Vagina (tissue), 2 donors: ENCODE data around the gene THADA. TPM values are rescaled to one million over a fixed set of nuclear protein-coding genes. Genes with fewer than 3 reads are reported as not detected.

Experiments used
- DNase-seq, 2 donors: peaks; one replicate each; pipeline ENCODE4 v3.0.0-alpha.2; 2017; ENCODE audit errors: extremely low spot score in 2 of 2
- H3K27ac ChIP-seq: fragments of 200-600 bp; sonication (generic); one replicate; pipeline ENCODE4 v1.5.1; 2019
- H3K27me3 ChIP-seq: fragments of 200-600 bp; sonication (generic); one replicate; pipeline ENCODE4 v1.5.1; 2019
- H3K36me3 ChIP-seq, 2 donors: fragments of 200-600 bp; sonication (generic); one replicate each; pipeline ENCODE4 v1.5.1; 2017 to 2019
- H3K4me1 ChIP-seq: fragments of 200-600 bp; sonication (generic); one replicate; pipeline ENCODE4 v1.5.1; 2019
- H3K4me3 ChIP-seq, 2 donors: fragments of 200-600 bp; sonication (generic); 1 replicate in 1 of 2; 2 replicates in 1 of 2; pipeline ENCODE4 v1.5.1; 2016 to 2019
- H3K9me3 ChIP-seq: fragments of 200-600 bp; sonication (generic); one replicate; pipeline ENCODE4 v1.5.1; 2019
- POLR2A ChIP-seq, 2 donors: fragments of 450-650 bp; IDR thresholded peaks; one replicate each; pipeline ENCODE4 v1.6.1; 2017; ENCODE audit warnings: antibody characterized with exemption in 2 of 2, mild to moderate bottlenecking in 2 of 2, moderate library complexity in 2 of 2
- POLR2AphosphoS5 ChIP-seq, 2 donors: sonication (generic); formaldehyde crosslinking; IDR thresholded peaks; one replicate each; pipeline ENCODE4 v1.9.0; 2017; ENCODE audit warnings: antibody characterized with exemption in 2 of 2, mild to moderate bottlenecking in 2 of 2, low read depth in 1 of 2; ENCODE audit not compliant: insufficient read depth in 1 of 2
- intact Hi-C: fragments of 100-400 bp; cut with DNase I; formaldehyde crosslinking; loops from one replicate; pipeline ENCODE4 v1.15.1; 2023
- total RNA-seq: library from RNA; depleted of rRNA; stranded (reverse); fragments of >200 nt; gene quantifications from one replicate; pipeline ENCODE4 v1.2.3, GENCODE V29; 2016
- TF ChIP-seq, protein P1 (sequence below), 3 experiments: fragments of 450-650 bp in 2 of 3; fragments of 200-600 bp in 1 of 3; sonication (generic) in 1 of 3; IDR thresholded peaks; one replicate each; pipeline ENCODE4 v1.5.1; 2017 to 2019; ENCODE audit warnings: antibody characterized with exemption in 3 of 3, mild to moderate bottlenecking in 2 of 3, moderate library complexity in 2 of 3

The THADA gene
- total RNA-seq, 1 donor from 2014 or later: 32.2 TPM

- Histone ChIP-seq H3K9me3 (no peaks in the 10 kb centered on the region), H3K4me1 (peaks cover 47% of the 10 kb centered on the region), H3K36me3 (no peaks in the 10 kb centered on the region), H3K27me3 (no peaks in the 10 kb centered on the region), H3K4me3 (no peak overlapping the region), H3K27ac (peak overlapping the region; percentile 63)
- TF ChIP-seq, protein P1, sequence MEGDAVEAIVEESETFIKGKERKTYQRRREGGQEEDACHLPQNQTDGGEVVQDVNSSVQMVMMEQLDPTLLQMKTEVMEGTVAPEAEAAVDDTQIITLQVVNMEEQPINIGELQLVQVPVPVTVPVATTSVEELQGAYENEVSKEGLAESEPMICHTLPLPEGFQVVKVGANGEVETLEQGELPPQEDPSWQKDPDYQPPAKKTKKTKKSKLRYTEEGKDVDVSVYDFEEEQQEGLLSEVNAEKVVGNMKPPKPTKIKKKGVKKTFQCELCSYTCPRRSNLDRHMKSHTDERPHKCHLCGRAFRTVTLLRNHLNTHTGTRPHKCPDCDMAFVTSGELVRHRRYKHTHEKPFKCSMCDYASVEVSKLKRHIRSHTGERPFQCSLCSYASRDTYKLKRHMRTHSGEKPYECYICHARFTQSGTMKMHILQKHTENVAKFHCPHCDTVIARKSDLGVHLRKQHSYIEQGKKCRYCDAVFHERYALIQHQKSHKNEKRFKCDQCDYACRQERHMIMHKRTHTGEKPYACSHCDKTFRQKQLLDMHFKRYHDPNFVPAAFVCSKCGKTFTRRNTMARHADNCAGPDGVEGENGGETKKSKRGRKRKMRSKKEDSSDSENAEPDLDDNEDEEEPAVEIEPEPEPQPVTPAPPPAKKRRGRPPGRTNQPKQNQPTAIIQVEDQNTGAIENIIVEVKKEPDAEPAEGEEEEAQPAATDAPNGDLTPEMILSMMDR (IDR thresholded peaks at IDR 0.05): no peak
- TF ChIP-seq POLR2A (IDR thresholded peaks at IDR 0.05) (no peak), POLR2AphosphoS5 (IDR thresholded peaks at IDR 0.05; ENCODE audit: insufficient read depth in 1 of 2, low read depth in 1 of 2) (no peak)
- intact Hi-C loops: no loop called here
- DNase-seq: no peak
Measured at GRCh38 chr2:43425659-43426058, 170.2 kb downstream of the THADA start.

DNA sequence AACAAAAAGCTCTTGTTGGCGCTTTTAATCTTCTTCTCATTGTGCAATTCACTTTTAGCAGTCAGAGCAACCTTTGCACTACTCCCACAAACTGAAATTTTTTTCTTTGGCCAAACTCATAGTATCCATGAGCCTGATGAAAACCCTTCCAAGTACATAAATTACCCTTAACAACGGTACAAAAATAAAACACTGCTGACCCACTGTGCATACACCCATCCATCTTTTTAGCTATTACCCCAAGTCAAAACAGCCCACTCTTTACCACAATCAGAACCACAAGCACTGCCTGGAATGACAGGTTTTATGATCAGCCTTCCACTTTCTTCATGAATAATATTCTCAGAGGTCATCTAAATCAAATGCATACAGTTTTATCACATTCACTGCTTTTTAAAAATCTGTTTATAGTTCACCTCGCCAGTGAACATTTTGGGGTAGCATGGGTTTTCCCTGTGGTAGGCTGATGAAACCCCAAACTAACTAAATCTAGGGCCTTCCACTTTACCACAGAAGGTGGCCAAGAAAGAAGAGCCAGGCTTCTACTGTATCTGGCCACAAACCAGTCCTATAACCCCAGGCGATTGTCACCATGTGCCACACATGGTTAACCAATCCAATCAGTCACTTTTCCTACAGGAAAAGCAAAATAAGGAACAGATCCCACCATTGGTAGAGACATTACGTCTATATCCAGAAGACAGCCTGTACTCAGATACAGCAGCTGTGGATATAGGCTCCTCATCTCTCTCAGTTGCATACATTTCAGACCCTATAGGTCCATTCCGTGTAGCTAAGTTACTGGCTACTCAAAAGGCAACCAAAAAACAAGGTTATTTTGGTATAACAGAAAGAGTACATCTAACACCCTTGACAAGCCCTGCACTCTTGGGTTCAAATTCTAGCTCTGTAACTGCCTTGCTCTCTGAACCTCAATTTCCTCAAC is 171.3 kb downstream of the THADA start:
- peak overlapping the region; percentile 63 for H3K27ac ChIP-seq

GRCh38 chr2:43423941-43424261 is 171.9 kb downstream of the THADA start:
- no peak for DNase-seq
- intact Hi-C loops: no loop called here
- Histone ChIP-seq H3K9me3 (no peaks in the 10 kb centered on the region), H3K27ac (peak overlapping the region; percentile 49), H3K4me3 (no peak overlapping the region), H3K27me3 (no peaks in the 10 kb centered on the region), H3K36me3 (no peaks in the 10 kb centered on the region), H3K4me1 (peaks cover 61% of the 10 kb centered on the region)
- TF ChIP-seq, protein P1 (IDR thresholded peaks at IDR 0.05): no peak
- no peak for TF ChIP-seq POLR2A (IDR thresholded peaks at IDR 0.05)
- TF ChIP-seq POLR2AphosphoS5 (IDR thresholded peaks at IDR 0.05; ENCODE audit: insufficient read depth in 1 of 2, low read depth in 1 of 2): no peak

More for the DNA sequence above, 171.3 kb downstream of the THADA start:
- Histone ChIP-seq H3K4me1 (peaks cover 58% of the 10 kb centered on the region), H3K4me3 (no peak overlapping the region), H3K36me3 (no peaks in the 10 kb centered on the region), H3K9me3 (no peaks in the 10 kb centered on the region), H3K27me3 (no peaks in the 10 kb centered on the region)
- no peak for TF ChIP-seq POLR2A (IDR thresholded peaks at IDR 0.05)
- TF ChIP-seq POLR2AphosphoS5 (IDR thresholded peaks at IDR 0.05; ENCODE audit: insufficient read depth in 1 of 2, low read depth in 1 of 2): peak in 1 of 2 donors; percentile 46
- TF ChIP-seq, protein P1 (IDR thresholded peaks at IDR 0.05): no peak
- intact Hi-C loops: no loop called here
- no peak for DNase-seq

DNA sequence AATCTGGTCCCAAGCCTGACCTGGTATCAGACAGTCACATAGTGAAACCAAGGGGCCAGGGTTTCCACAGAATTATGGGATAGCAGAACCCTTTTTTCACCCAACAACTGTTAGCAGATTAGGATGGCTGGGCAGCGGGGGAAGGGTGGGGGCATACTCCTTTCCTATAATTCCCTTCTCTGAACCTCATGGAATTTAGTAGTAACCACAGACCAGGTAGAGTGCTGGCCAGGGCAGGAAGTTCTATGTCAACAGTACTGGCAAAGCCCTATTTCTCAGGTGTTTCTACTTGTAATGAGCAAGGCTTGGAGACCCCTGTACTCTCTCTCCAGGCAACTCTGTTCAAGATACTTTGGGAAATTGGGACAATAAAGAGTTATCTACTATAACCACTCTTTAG is 174.6 kb downstream of the THADA start:
- intact Hi-C loops: no loop called here
- H3K27me3 ChIP-seq: no peaks in the 10 kb centered on the region
- no peaks in the 10 kb centered on the region for H3K36me3 ChIP-seq
- peaks cover 69% of the 10 kb centered on the region for H3K4me1 ChIP-seq
- no peak overlapping the region for H3K4me3 ChIP-seq
- peak overlapping the region; percentile 54 for H3K27ac ChIP-seq
- no peak for DNase-seq
- no peaks in the 10 kb centered on the region for H3K9me3 ChIP-seq
- TF ChIP-seq POLR2A (IDR thresholded peaks at IDR 0.05) (no peak), POLR2AphosphoS5 (IDR thresholded peaks at IDR 0.05; ENCODE audit: insufficient read depth in 1 of 2, low read depth in 1 of 2) (no peak)
- TF ChIP-seq, protein P1 (IDR thresholded peaks at IDR 0.05): no peak

DNA sequence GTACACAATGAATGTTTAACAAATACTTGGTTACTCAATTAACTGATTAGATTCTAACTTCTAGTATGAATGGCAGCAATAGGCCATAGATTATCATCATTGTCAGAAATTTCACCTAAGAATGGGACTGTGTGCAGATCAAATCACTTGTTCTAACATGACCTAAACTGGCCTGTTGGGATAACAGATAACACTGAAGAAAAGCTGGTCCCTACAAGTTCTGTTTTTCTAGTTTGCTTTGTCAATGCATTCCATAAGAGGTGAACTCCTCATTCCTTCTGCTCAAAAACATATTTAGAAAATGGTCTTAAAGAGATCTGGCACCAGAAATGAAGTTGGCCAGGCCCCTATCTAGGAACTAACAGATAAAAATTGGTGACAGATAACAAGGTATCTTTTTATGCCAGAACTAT is 175.4 kb downstream of the THADA start:
- Histone ChIP-seq H3K27me3 (no peaks in the 10 kb centered on the region), H3K9me3 (no peaks in the 10 kb centered on the region), H3K4me1 (peaks cover 68% of the 10 kb centered on the region), H3K4me3 (no peak overlapping the region), H3K27ac (peak overlapping the region; percentile 54), H3K36me3 (no peaks in the 10 kb centered on the region)
- TF ChIP-seq, protein P1 (IDR thresholded peaks at IDR 0.05): no peak
- no peak for TF ChIP-seq POLR2A (IDR thresholded peaks at IDR 0.05)
- no peak for TF ChIP-seq POLR2AphosphoS5 (IDR thresholded peaks at IDR 0.05; ENCODE audit: insufficient read depth in 1 of 2, low read depth in 1 of 2)
- intact Hi-C loops: no loop called here
- DNase-seq: no peak
